Measurements from ENCODE around the gene SNAP25. TPM values are rescaled to one million over a fixed set of nuclear protein-coding genes. Genes with fewer than 3 reads are reported as not detected.
A peak's percentile ranks its signal among the peaks of the same experiment; 100 is the strongest.

SNAP25 gene
- total and polyA plus RNA-seq, 9 of the 15 experiments (the other 6 are each of a cell fraction or from before 2014, with no cell fraction given): 0.07 TPM; not detected in 8

DNA sequence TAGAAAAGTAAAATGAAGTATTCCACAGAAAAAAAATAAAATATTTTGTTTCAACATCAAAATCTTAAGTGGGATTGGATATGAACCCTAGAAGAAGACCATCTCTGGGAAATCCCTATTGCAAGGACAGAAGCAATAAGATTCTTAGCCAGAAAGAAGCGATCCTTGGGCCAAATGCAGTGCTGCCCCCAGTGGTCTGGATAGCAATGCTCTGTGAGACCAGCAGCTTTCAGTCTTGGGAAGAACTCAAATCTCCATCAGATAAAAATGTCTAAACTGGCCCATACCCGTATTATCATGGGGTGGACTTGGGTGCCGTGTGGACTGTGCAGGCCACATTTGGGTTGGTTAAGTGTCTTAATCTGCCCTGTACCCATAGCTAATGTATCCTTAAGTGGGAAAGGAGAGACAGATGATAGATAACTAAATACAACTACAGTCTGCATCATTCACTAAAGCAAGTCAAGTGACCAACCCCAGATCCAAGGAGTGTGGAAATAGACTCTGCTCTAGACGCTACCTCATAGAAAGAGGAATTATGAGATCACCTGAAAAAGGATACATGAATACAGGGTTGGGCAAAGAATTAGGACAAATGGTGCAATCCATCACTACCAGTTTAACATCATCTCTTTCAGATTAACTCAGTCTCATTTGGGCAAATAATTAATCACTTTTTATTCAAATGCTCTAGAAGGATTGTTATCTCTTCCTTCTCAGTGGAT lies 38.9 kb upstream of the SNAP25 start:
- intact Hi-C loops (cut with micrococcal nuclease) (no loop called here), in situ Hi-C loops (cut with MboI) (no loop called here)
- Histone ChIP-seq H3K27ac (ENCODE audit: extremely low read depth, low read depth, low read length) (no peak overlapping the region), H3K36me3 (ENCODE audit: control insufficient read depth, insufficient read depth, low read length) (no peaks in the 10 kb centered on the region), H3K9ac (ENCODE audit: insufficient read depth in 1 of 2, low read depth in 2 of 2, low read length in 2 of 2) (no peak overlapping the region), H3K79me2 (ENCODE audit: control insufficient read depth, insufficient read depth, low read length) (no peaks in the 10 kb centered on the region), H2AFZ (ENCODE audit: low read depth, low read length) (no peak overlapping the region), H3K4me3 (no peak overlapping the region), H4K20me1 (replicated peaks; ENCODE audit: control insufficient read depth, insufficient read depth, low read length) (no peaks in the 10 kb centered on the region), H3K4me2 (ENCODE audit: insufficient read depth, low read length) (no peak overlapping the region), H3K9me1 (ENCODE audit: control insufficient read depth, insufficient read depth, low read length) (no peaks in the 10 kb centered on the region), H3K4me1 (replicated peaks in 1 of 2; ENCODE audit: control insufficient read depth in 2 of 2, insufficient read depth in 2 of 2, low read length in 2 of 2) (no peaks in the 10 kb centered on the region), H3K27me3 (ENCODE audit: control insufficient read depth in 2 of 2, insufficient read depth in 2 of 2, low read length in 2 of 2) (no peaks in the 10 kb centered on the region), H3K9me3 (replicated peaks; ENCODE audit: control insufficient read depth, insufficient read depth, low read depth, low read length) (no peaks in the 10 kb centered on the region)
- ATAC-seq (no peak), DNase-seq (ENCODE audit: extremely low read depth in 1 of 4, low spot score in 3 of 4) (no peak), FAIRE-seq (no peak)
- BruUV-seq (replicated peaks): no TSS peak
- 0% methylated on average over 4 of the region's 4 CpGs for WGBS (ENCODE audit: insufficient coverage, low coverage, missing lambda C conversion rate)
- POLR2A ChIA-PET: no interaction called here
- CTCF ChIA-PET (ENCODE audit: low intra/inter-chr PET ratio): no interaction called here
- TF ChIP-seq, protein P1, sequence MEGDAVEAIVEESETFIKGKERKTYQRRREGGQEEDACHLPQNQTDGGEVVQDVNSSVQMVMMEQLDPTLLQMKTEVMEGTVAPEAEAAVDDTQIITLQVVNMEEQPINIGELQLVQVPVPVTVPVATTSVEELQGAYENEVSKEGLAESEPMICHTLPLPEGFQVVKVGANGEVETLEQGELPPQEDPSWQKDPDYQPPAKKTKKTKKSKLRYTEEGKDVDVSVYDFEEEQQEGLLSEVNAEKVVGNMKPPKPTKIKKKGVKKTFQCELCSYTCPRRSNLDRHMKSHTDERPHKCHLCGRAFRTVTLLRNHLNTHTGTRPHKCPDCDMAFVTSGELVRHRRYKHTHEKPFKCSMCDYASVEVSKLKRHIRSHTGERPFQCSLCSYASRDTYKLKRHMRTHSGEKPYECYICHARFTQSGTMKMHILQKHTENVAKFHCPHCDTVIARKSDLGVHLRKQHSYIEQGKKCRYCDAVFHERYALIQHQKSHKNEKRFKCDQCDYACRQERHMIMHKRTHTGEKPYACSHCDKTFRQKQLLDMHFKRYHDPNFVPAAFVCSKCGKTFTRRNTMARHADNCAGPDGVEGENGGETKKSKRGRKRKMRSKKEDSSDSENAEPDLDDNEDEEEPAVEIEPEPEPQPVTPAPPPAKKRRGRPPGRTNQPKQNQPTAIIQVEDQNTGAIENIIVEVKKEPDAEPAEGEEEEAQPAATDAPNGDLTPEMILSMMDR (IDR thresholded peaks at IDR 0.05 in 2 of 3, conservative IDR thresholded peaks at IDR 0.05 in 1 of 3; ENCODE audit: insufficient read depth in 2 of 3, low read depth in 1 of 3, low read length in 3 of 3): 0 out of 6 replicates have a peak, but pooled peaks have one; percentile 7 to 15 (median 8)
- no peak for TF ChIP-seq SPI1 (IDR thresholded peaks at IDR 0.05; ENCODE audit: borderline replicate concordance, low read depth, low read length)
